Smooth muscle cell (in vitro differentiated cells): ENCODE data around the gene TBX18. TPM values are rescaled to one million over a fixed set of nuclear protein-coding genes. Genes with fewer than 3 reads are reported as not detected.

Source experiments
- DNase-seq: peaks from one replicate; lab custom pipeline; 2025; ENCODE audit not compliant: unreplicated experiment; lab: John Stamatoyannopoulos, UW
- H2AFZ ChIP-seq: fragments of 200-600 bp; sonication (generic); 2 replicates; pipeline ENCODE4 v1.6.0; 2016; ENCODE audit warnings: antibody characterized with exemption, low read depth, mild to moderate bottlenecking
- H3F3A ChIP-seq: fragments of 200-600 bp; sonication (generic); 2 replicates; pipeline ENCODE4 v1.6.0; 2017; ENCODE audit warnings: antibody characterized with exemption, low read depth
- H3K27ac ChIP-seq: fragments of 200-600 bp; sonication (generic); 2 replicates; pipeline ENCODE4 v1.5.1; 2016; ENCODE audit warnings: low read depth, mild to moderate bottlenecking
- H3K27me3 ChIP-seq: fragments of 200-600 bp; sonication (generic); 2 replicates; pipeline ENCODE4 v1.6.1; 2016; ENCODE audit warnings: low read depth, mild to moderate bottlenecking
- H3K36me3 ChIP-seq: fragments of 200-600 bp; sonication (generic); 2 replicates; pipeline ENCODE4 v1.5.1; 2016; ENCODE audit warnings: low read depth
- H3K4me1 ChIP-seq: fragments of 200-600 bp; sonication (generic); 2 replicates; pipeline ENCODE4 v1.5.1; 2016; ENCODE audit warnings: low read depth
- H3K4me2 ChIP-seq: fragments of 200-600 bp; sonication (generic); 2 replicates; pipeline ENCODE4 v1.6.0; 2016; ENCODE audit warnings: mild to moderate bottlenecking
- H3K4me3 ChIP-seq: fragments of 200-600 bp; sonication (generic); 2 replicates; pipeline ENCODE4 v1.5.1; 2016; ENCODE audit warnings: mild to moderate bottlenecking
- H3K79me2 ChIP-seq: fragments of 200-600 bp; sonication (generic); 2 replicates; pipeline ENCODE4 v1.6.0; 2016; ENCODE audit warnings: low read depth, mild to moderate bottlenecking
- H3K9ac ChIP-seq: fragments of 200-600 bp; sonication (generic); 2 replicates; pipeline ENCODE4 v1.6.0; 2016; ENCODE audit warnings: low read depth
- H3K9me3 ChIP-seq: fragments of 200-600 bp; sonication (generic); replicated peaks from 2 replicates; pipeline ENCODE4 v1.5.1; 2016; ENCODE audit warnings: low read depth
- H4K20me1 ChIP-seq: fragments of 200-600 bp; sonication (generic); 2 replicates; pipeline ENCODE4 v1.6.0; 2016; ENCODE audit warnings: low read depth
- CTCF ChIP-seq: fragments of 200-600 bp; sonication (generic); IDR thresholded peaks from 2 replicates; pipeline ENCODE4 v1.5.1; 2017; ENCODE audit warnings: borderline replicate concordance, mild to moderate bottlenecking, antibody characterized with exemption; ENCODE audit not compliant: insufficient read depth, poor library complexity, severe bottlenecking
- WGBS: methylation state at CpG from one replicate; pipeline ENCODE4 v1.1.7; 2016; ENCODE audit warnings: low lambda C conversion rate; 5-methylcytosine and 5-hydroxymethylcytosine counted together
- polyA plus RNA-seq: library from polyadenylated mRNA; unstranded; fragments of >200 nt; fragmentation: Nextera tagmentation; extraction: Ambion mirVana; gene quantifications from 2 replicates; pipeline ENCODE4 v1.2.1, GENCODE V29; 2016
- total RNA-seq: library from RNA; depleted of rRNA; stranded (reverse); fragments of >200 nt; gene quantifications from 2 replicates; pipeline ENCODE4 v1.2.3, GENCODE V29; 2014

Gene TBX18
- total and polyA plus RNA-seq, 2 experiments from 2014 or later, result 0.59 to 2.3 TPM

GRCh38 chr6:84772428-84773132, 8.2 kb upstream of the TBX18 start:
- Histone ChIP-seq H3K27me3 (peaks cover 100% of the 10 kb centered on the region), H3K4me3 (no peak overlapping the region), H3K36me3 (no peaks in the 10 kb centered on the region), H3K79me2 (no peaks in the 10 kb centered on the region), H3F3A (no peaks in the 10 kb centered on the region), H3K4me2 (no peak overlapping the region), H3K4me1 (no peaks in the 10 kb centered on the region), H3K9me3 (no peaks in the 10 kb centered on the region), H3K9ac (no peak overlapping the region), H3K27ac (no peak overlapping the region), H2AFZ (no peak overlapping the region), H4K20me1 (no peaks in the 10 kb centered on the region)
- 10% methylated on average over 35 of the region's 35 CpGs for WGBS
- TF ChIP-seq CTCF, result no peak
- DNase-seq, result no peak

GRCh38 chr6:84771756-84772356, 7.5 kb upstream of the TBX18 start:
- Histone ChIP-seq H3K9me3 (no peaks in the 10 kb centered on the region), H3F3A (no peaks in the 10 kb centered on the region), H4K20me1 (no peaks in the 10 kb centered on the region), H2AFZ (no peak overlapping the region), H3K4me2 (no peak overlapping the region), H3K9ac (no peak overlapping the region), H3K79me2 (no peaks in the 10 kb centered on the region), H3K36me3 (no peaks in the 10 kb centered on the region), H3K4me1 (no peaks in the 10 kb centered on the region), H3K4me3 (no peak overlapping the region), H3K27ac (no peak overlapping the region), H3K27me3 (peaks cover 100% of the 10 kb centered on the region)
- WGBS, result 14% methylated on average over 16 of the region's 16 CpGs
- DNase-seq, result no peak
- no peak for TF ChIP-seq CTCF

GRCh38 chr6:84771125-84771755, 6.8 kb upstream of the TBX18 start:
- Histone ChIP-seq H3K4me3 (no peak overlapping the region), H3F3A (no peaks in the 10 kb centered on the region), H3K27me3 (peaks cover 100% of the 10 kb centered on the region), H3K36me3 (no peaks in the 10 kb centered on the region), H3K4me1 (no peaks in the 10 kb centered on the region), H3K9me3 (no peaks in the 10 kb centered on the region), H2AFZ (no peak overlapping the region), H3K79me2 (no peaks in the 10 kb centered on the region), H3K9ac (no peak overlapping the region), H3K27ac (no peak overlapping the region), H3K4me2 (no peak overlapping the region), H4K20me1 (no peaks in the 10 kb centered on the region)
- TF ChIP-seq CTCF, result no peak
- DNase-seq, result no peak
- WGBS, result 9% methylated on average over 6 of the region's 6 CpGs

- H3K9me3 ChIP-seq, result no peaks in the 10 kb centered on the region
- H3K36me3 ChIP-seq, result no peaks in the 10 kb centered on the region
- peaks cover 100% of the 10 kb centered on the region for H3K27me3 ChIP-seq
- H3F3A ChIP-seq, result no peaks in the 10 kb centered on the region
- 37% methylated on average over 5 of the region's 5 CpGs for WGBS
- H3K4me1 ChIP-seq, result no peaks in the 10 kb centered on the region
- H3K79me2 ChIP-seq, result no peaks in the 10 kb centered on the region
- H4K20me1 ChIP-seq, result no peaks in the 10 kb centered on the region
- H3K27ac ChIP-seq, result no peak overlapping the region
- no peak overlapping the region for H3K4me3 ChIP-seq
- no peak overlapping the region for H2AFZ ChIP-seq
- TF ChIP-seq CTCF, result no peak
- DNase-seq, result no peak
- H3K4me2 ChIP-seq, result no peak overlapping the region
- no peak overlapping the region for H3K9ac ChIP-seq
Observed at GRCh38 chr6:84770521-84770920, 6.1 kb upstream of the TBX18 start.
